Pancreas (tissue), 10 donors: ENCODE measurements around the gene PLA2G4D. TPM values are rescaled to one million over a fixed set of nuclear protein-coding genes. Genes with fewer than 3 reads are reported as not detected.

Source experiments
- ATAC-seq, 4 donors: fragments of 200-7000 bp; cut with Tn5 transposase; one replicate each; pipeline versions ENCODE4 v1.8.0 to v1.9.1; 2020; ENCODE audit warnings: mild to moderate bottlenecking in 4 of 4, moderate library complexity in 4 of 4
- DNase-seq, 6 donors: peaks; one replicate each; pipeline ENCODE4 v3.0.0-alpha.2; 2020
- FAIRE-seq: peaks from 2 replicates; lab custom pipeline; 2012; peaks lifted over from hg19 to GRCh38; lab: Jason Lieb, UNC
- H3K27ac ChIP-seq, 4 donors: fragments of 200-600 bp; sonication (generic); 1 replicate in 3 of 4; 2 replicates in 1 of 4; pipeline versions ENCODE4 v1.5.0 to v1.8.0; 2020
- H3K27me3 ChIP-seq, 4 donors: fragments of 200-600 bp; one replicate each; pipeline ENCODE4 v1.8.0; 2021
- H3K36me3 ChIP-seq, 3 donors: fragments of 200-600 bp; sonication (generic) in 1 of 3; one replicate each; pipeline versions ENCODE4 v1.5.0 to v1.8.0; 2020 to 2021
- H3K4me1 ChIP-seq, 3 donors: fragments of 200-600 bp; one replicate each; pipeline ENCODE4 v1.8.0; 2021
- H3K4me3 ChIP-seq, 4 donors: fragments of 200-600 bp; sonication (generic) in 2 of 4; one replicate each; pipeline versions ENCODE4 v1.5.0 to v1.8.0; 2020 to 2021
- H3K9me3 ChIP-seq, 4 donors: fragments of 200-600 bp; one replicate each; pipeline ENCODE4 v1.8.0; 2021
- CTCF ChIP-seq, 4 donors: fragments of 200-600 bp; sonication (generic) in 3 of 4; IDR thresholded peaks; one replicate each; pipeline versions ENCODE4 v1.5.0 to v1.8.0; 2021; ENCODE audit warnings: antibody characterized with exemption in 4 of 4
- WGBS, 2 donors: extraction: QIAGEN DNeasy Blood & Tissue Kit; methylation state at CpG; one replicate each; pipeline ENCODE4 v1.1.7; 2013; 5-methylcytosine and 5-hydroxymethylcytosine counted together
- intact Hi-C, 3 donors: fragments of 100-400 bp; cut with DNase I; formaldehyde crosslinking; loops; one replicate each; pipeline versions ENCODE4 v1.11.1 to v1.14.2; 2022
- polyA plus RNA-seq, 2 donors: library from polyadenylated mRNA; stranded (reverse); fragments of 200-250 nt; gene quantifications; one replicate each; pipeline ENCODE4 v1.2.3, GENCODE V29; 2013
- total RNA-seq, 6 donors: library from RNA; stranded (reverse); fragmentation: NEBNext Ultra II Directional in 4 of 6; extraction: Animal tissue kit (Norgen Biotek cat#: 25700) in 4 of 6; gene quantifications; one replicate each; pipeline versions ENCODE4 v1.2.1 to v1.2.4, GENCODE V29; 2021 to 2023
- donor health status: healthy with polysubstance abuse.
- donor health status: DM: no; HTN: no; CAD: no; lungs with moderate emphysema.
- donor health status: DM: no; HTN: no; CAD: no.
- donor health status: control.
- donor health status: control.
- donor health status: Bipolar disorder and iron deficiency.
- donor health status: DM: yes; HTN: yes; CAD: no.
- donor health status: DM: no; HTN: no; CAD: no.
- donor health status: DM: no; HTN: no; CAD: no.
- donor health status: DM: yes; HTN: yes; CAD: no.

Gene PLA2G4D
- total and polyA plus RNA-seq, 8 donors = 0.04 to 0.31 (median 0.07) TPM; not detected in 4

- Histone ChIP-seq H3K4me3 (no peak overlapping the region), H3K4me1 (peaks cover 0 to 1% (median 0%) of the 10 kb centered on the region in 3 donors), H3K27ac (no peak overlapping the region), H3K27me3 (no peaks in the 10 kb centered on the region), H3K36me3 (no peaks in the 10 kb centered on the region), H3K9me3 (no peaks in the 10 kb centered on the region)
- TF ChIP-seq CTCF (IDR thresholded peaks at IDR 0.05) = no peak
- FAIRE-seq (no peak), ATAC-seq (no peak), DNase-seq (no peak)
- intact Hi-C loops = no loop called here
- WGBS, 2 donors = 79 to 83% methylated on average over 3 of the region's 3 CpGs
These were observed 10.8 kb downstream of the PLA2G4D start for GRCh38 chr15:42083605-42083908.

- H3K27me3 ChIP-seq = no peaks in the 10 kb centered on the region
- H3K27ac ChIP-seq = no peak overlapping the region
- ATAC-seq = no peak
- no peak for TF ChIP-seq CTCF (IDR thresholded peaks at IDR 0.05)
- H3K4me3 ChIP-seq = no peak overlapping the region
- no peaks in the 10 kb centered on the region for H3K4me1 ChIP-seq
- FAIRE-seq = no peak
- WGBS, 2 donors = 80 to 86% methylated on average over 17 of the region's 17 CpGs
- no peaks in the 10 kb centered on the region for H3K9me3 ChIP-seq
- H3K36me3 ChIP-seq = no peaks in the 10 kb centered on the region
- intact Hi-C loops = no loop called here
- DNase-seq = peak in 1 of 6 donors; percentile 7
These were observed 11.3 kb downstream of the PLA2G4D start for GRCh38 chr15:42082823-42083604.

GRCh38 chr15:42082141-42082540 lies 12.2 kb downstream of the PLA2G4D start:
- 89 to 93% methylated on average over 1 of the region's 1 CpG for whole genome bisulfite sequencing, 2 donors
- Histone ChIP-seq H3K36me3 (no peaks in the 10 kb centered on the region), H3K9me3 (no peaks in the 10 kb centered on the region), H3K4me3 (no peak overlapping the region), H3K27ac (no peak overlapping the region), H3K27me3 (no peaks in the 10 kb centered on the region), H3K4me1 (no peaks in the 10 kb centered on the region)
- ATAC-seq = no peak
- intact Hi-C loops = no loop called here
- FAIRE-seq = no peak
- DNase-seq = peak in 1 of 6 donors; percentile 3
- no peak for TF ChIP-seq CTCF (IDR thresholded peaks at IDR 0.05)

- no peak for TF ChIP-seq CTCF (IDR thresholded peaks at IDR 0.05)
- FAIRE-seq = no peak
- intact Hi-C loops = no loop called here
These were observed 13.2 kb downstream of the PLA2G4D start for GRCh38 chr15:42080919-42081830.

More at GRCh38 chr15:42080919-42081830, 13.2 kb downstream of the PLA2G4D start:
- Histone ChIP-seq H3K4me3 (no peak overlapping the region), H3K27me3 (no peaks in the 10 kb centered on the region), H3K4me1 (no peaks in the 10 kb centered on the region), H3K36me3 (no peaks in the 10 kb centered on the region), H3K9me3 (no peaks in the 10 kb centered on the region), H3K27ac (no peak overlapping the region)
- 81% methylated on average over 11 of the region's 11 CpGs for WGBS, 2 donors
- ATAC-seq = no peak
- peak in 1 of 6 donors; percentile 6 for DNase-seq
